Panc1 (cell line): ENCODE data around the gene FUT3. TPM values are rescaled to one million over a fixed set of nuclear protein-coding genes. Genes with fewer than 3 reads are reported as not detected.

ENCODE experiments used
- ATAC-seq: fragments of 200-7000 bp; cut with Tn5 transposase; 2 replicates; pipeline ENCODE4 v1.9.1; 2020; ENCODE audit warnings: mild to moderate bottlenecking, moderate library complexity
- BruUV-seq: library from RNA; stranded (reverse); fragments of 400-500 nt; replicated peaks from 2 replicates; lab custom pipeline; 2021; lab: Mats Ljungman, UMichigan
- CTCF ChIA-PET: fragments of 300-600 bp; sonication (Branson Sonifier 250); formaldehyde crosslinking; loops from one replicate; lab custom pipeline; 2022; ENCODE audit warnings: antibody characterized with exemption; lab: Charles Lee
- POLR2A ChIA-PET: fragments of 300-600 bp; sonication (Branson Sonifier 250); formaldehyde crosslinking; loops from one replicate; lab custom pipeline; 2022; ENCODE audit warnings: antibody characterized with exemption; lab: Charles Lee
- DNase-seq: peaks from one replicate; pipeline ENCODE4 v3.0.0-alpha.2; 2010; ENCODE audit warnings: low read depth, low spot score
- H3K27ac ChIP-seq: 2 replicates; pipeline ENCODE4 v1.5.1; 2011; ENCODE audit warnings: mild to moderate bottlenecking, low read length, inconsistent platforms
- H3K27me3 ChIP-seq: fragments of 200-500 bp; sonication (Bioruptor generic); 2 replicates; pipeline ENCODE4 v1.6.0; 2014; ENCODE audit warnings: low read length, inconsistent platforms; ENCODE audit not compliant: control insufficient read depth, insufficient read depth
- H3K36me3 ChIP-seq: fragments of 200-500 bp; sonication (Bioruptor generic); 2 replicates; pipeline ENCODE4 v1.5.1; 2014; ENCODE audit warnings: inconsistent platforms, mild to moderate bottlenecking, low read length, moderate library complexity; ENCODE audit not compliant: control insufficient read depth, insufficient read depth
- H3K4me1 ChIP-seq: 2 replicates; pipeline ENCODE4 v1.5.1; 2011; ENCODE audit warnings: inconsistent platforms, mild to moderate bottlenecking, low read length, moderate library complexity; ENCODE audit not compliant: control insufficient read depth, insufficient read depth
- H3K4me3 ChIP-seq, 2 experiments: 2 replicates each; pipeline ENCODE4 v1.5.1; 2011 to 2012; ENCODE audit warnings: low read depth in 2 of 2, low read length in 2 of 2, mild to moderate bottlenecking in 2 of 2, inconsistent platforms in 1 of 2, moderate library complexity in 1 of 2
- H3K9me3 ChIP-seq: fragments of 200-500 bp; sonication (Bioruptor generic); 2 replicates; pipeline ENCODE4 v1.5.1; 2014; ENCODE audit warnings: low read depth, mild to moderate bottlenecking, inconsistent platforms, low read length, moderate library complexity; ENCODE audit not compliant: control insufficient read depth, insufficient read depth
- POLR2AphosphoS5 ChIP-seq: IDR thresholded peaks from 2 replicates; pipeline ENCODE4 v1.6.1; 2012; ENCODE audit warnings: mild to moderate bottlenecking, low read depth, low read length, moderate library complexity
- SIN3A ChIP-seq: IDR thresholded peaks from 2 replicates; pipeline ENCODE4 v1.6.1; 2012; ENCODE audit warnings: low read depth, mild to moderate bottlenecking, low read length, moderate library complexity, borderline replicate concordance; ENCODE audit not compliant: insufficient read depth
- TCF7L2 ChIP-seq: IDR thresholded peaks from 2 replicates; pipeline ENCODE4 v1.6.1; 2011; ENCODE audit warnings: mild to moderate bottlenecking, low read depth, low read length, inconsistent platforms
- in situ Hi-C: cut with HindIII; loops from 2 replicates; pipeline ENCODE4 v1.10.0; 2016; ENCODE audit warnings: low sequenced_read_pairs, low pct_unique_long_range_greater_than_20kb
- intact Hi-C: fragments of 100-400 bp; cut with micrococcal nuclease; formaldehyde crosslinking; loops from one replicate; pipeline ENCODE4 v1.10.0; 2022; ENCODE audit not compliant: unreplicated experiment
- total RNA-seq: library from RNA; stranded (reverse); gene quantifications from one replicate; pipeline ENCODE4 v1.2.1, GENCODE V29; 2021; ENCODE audit not compliant: unreplicated experiment
- TF ChIP-seq, protein P1 (sequence below), 2 experiments: IDR thresholded peaks; 2 replicates each; pipeline ENCODE4 v1.6.1; 2011 to 2012; ENCODE audit warnings: low read depth in 2 of 2, control low read depth in 1 of 2, low read length in 1 of 2, mild to moderate bottlenecking in 1 of 2, moderate library complexity in 1 of 2; ENCODE audit not compliant: insufficient read depth in 1 of 2
- TF ChIP-seq, protein P2 (sequence below): fragments of 450-650 bp; IDR thresholded peaks from 2 replicates; pipeline ENCODE4 v1.5.1; 2017; ENCODE audit warnings: mild to moderate bottlenecking

The FUT3 gene
- total RNA-seq, 1 experiment from 2014 or later: 0.36 TPM

DNA sequence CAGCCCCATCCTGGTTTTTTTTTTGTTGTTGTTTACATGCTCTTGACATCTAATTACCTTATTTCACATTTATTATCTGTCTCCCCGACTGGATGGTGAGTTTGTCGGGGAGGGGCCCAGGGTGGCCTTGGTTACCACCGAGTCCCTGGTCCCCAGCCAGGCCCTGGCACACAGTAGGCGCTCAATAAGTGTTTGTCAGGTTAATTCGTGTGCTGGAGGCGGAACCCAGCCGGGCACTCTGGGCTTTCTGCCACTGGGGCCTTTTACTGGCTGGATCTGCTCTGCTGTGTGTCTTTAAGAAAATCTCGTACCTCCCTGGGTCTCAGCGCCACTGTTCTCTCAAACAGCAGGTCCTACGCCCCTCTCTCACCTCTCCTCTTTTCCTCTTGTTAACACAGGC, 41.8 kb downstream of the FUT3 start:
- H3K9me3 ChIP-seq: no peaks in the 10 kb centered on the region
- BruUV-seq: no TSS peak
- H3K27me3 ChIP-seq: no peaks in the 10 kb centered on the region
- intact Hi-C loops: loop anchor here (10.0 kb wide), 1 partner anchor 85 kb away; no protein-coding TSS in a partner anchor
- DNase-seq (no peak), ATAC-seq (no peak)
- no peak overlapping the region for H3K27ac ChIP-seq
- ChIA-PET POLR2A (interaction anchor here (0.7 kb wide), 1 partner anchor 20 kb away, joined by 8 read pairs; no protein-coding TSS in a partner anchor), CTCF (interaction anchor here (0.6 kb wide), 1 partner anchor 21 kb away, joined by 3 read pairs; no protein-coding TSS in a partner anchor)
- no peaks in the 10 kb centered on the region for H3K36me3 ChIP-seq
- no peak for TF ChIP-seq SIN3A
- TF ChIP-seq, protein P1, sequence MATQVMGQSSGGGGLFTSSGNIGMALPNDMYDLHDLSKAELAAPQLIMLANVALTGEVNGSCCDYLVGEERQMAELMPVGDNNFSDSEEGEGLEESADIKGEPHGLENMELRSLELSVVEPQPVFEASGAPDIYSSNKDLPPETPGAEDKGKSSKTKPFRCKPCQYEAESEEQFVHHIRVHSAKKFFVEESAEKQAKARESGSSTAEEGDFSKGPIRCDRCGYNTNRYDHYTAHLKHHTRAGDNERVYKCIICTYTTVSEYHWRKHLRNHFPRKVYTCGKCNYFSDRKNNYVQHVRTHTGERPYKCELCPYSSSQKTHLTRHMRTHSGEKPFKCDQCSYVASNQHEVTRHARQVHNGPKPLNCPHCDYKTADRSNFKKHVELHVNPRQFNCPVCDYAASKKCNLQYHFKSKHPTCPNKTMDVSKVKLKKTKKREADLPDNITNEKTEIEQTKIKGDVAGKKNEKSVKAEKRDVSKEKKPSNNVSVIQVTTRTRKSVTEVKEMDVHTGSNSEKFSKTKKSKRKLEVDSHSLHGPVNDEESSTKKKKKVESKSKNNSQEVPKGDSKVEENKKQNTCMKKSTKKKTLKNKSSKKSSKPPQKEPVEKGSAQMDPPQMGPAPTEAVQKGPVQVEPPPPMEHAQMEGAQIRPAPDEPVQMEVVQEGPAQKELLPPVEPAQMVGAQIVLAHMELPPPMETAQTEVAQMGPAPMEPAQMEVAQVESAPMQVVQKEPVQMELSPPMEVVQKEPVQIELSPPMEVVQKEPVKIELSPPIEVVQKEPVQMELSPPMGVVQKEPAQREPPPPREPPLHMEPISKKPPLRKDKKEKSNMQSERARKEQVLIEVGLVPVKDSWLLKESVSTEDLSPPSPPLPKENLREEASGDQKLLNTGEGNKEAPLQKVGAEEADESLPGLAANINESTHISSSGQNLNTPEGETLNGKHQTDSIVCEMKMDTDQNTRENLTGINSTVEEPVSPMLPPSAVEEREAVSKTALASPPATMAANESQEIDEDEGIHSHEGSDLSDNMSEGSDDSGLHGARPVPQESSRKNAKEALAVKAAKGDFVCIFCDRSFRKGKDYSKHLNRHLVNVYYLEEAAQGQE (IDR thresholded peaks at IDR 0.05; ENCODE audit: insufficient read depth in 1 of 2, low read depth in 2 of 2, low read length in 1 of 2): no peak
- no peak for TF ChIP-seq TCF7L2
- TF ChIP-seq POLR2AphosphoS5: no peak
- TF ChIP-seq, protein P2, sequence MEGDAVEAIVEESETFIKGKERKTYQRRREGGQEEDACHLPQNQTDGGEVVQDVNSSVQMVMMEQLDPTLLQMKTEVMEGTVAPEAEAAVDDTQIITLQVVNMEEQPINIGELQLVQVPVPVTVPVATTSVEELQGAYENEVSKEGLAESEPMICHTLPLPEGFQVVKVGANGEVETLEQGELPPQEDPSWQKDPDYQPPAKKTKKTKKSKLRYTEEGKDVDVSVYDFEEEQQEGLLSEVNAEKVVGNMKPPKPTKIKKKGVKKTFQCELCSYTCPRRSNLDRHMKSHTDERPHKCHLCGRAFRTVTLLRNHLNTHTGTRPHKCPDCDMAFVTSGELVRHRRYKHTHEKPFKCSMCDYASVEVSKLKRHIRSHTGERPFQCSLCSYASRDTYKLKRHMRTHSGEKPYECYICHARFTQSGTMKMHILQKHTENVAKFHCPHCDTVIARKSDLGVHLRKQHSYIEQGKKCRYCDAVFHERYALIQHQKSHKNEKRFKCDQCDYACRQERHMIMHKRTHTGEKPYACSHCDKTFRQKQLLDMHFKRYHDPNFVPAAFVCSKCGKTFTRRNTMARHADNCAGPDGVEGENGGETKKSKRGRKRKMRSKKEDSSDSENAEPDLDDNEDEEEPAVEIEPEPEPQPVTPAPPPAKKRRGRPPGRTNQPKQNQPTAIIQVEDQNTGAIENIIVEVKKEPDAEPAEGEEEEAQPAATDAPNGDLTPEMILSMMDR: no peak
- in situ Hi-C loops: no loop called here
- no peak overlapping the region for H3K4me3 ChIP-seq
- H3K4me1 ChIP-seq: no peaks in the 10 kb centered on the region

DNA sequence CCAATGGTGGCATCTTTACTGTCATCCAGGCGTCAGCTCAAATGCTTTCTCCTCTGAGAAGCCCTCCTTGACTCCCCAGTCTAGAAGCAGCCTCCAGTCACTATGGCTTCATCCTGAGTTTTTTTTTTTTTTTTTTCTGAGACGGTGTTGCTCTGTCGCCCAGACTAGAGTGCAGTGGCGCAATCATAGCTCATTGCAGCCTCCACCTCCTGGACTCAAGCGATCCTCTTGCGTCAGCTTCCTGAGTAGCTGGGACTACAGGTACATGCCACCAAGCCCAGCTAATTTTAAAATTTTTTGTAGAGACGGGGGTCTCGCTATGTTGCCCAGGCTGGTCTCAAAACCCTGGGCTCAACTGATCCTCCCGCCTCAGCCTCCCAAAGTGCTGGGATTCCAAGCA, 42.2 kb downstream of the FUT3 start:
- ATAC-seq: no peak
- POLR2A ChIA-PET: no interaction called here
- Histone ChIP-seq H3K27ac (no peak overlapping the region), H3K27me3 (no peaks in the 10 kb centered on the region), H3K9me3 (no peaks in the 10 kb centered on the region), H3K4me3 (no peak overlapping the region), H3K36me3 (no peaks in the 10 kb centered on the region), H3K4me1 (no peaks in the 10 kb centered on the region)
- BruUV-seq: no TSS peak
- in situ Hi-C loops (no loop called here), intact Hi-C loops (loop anchor here (10.0 kb wide), 1 partner anchor 86 kb away; no protein-coding TSS in a partner anchor)
- TF ChIP-seq, protein P1 (IDR thresholded peaks at IDR 0.05; ENCODE audit: insufficient read depth in 1 of 2, low read depth in 2 of 2, low read length in 1 of 2): no peak
- TF ChIP-seq, protein P2: no peak
- TF ChIP-seq TCF7L2 (no peak), SIN3A (no peak), POLR2AphosphoS5 (no peak)
- no peak for DNase-seq
- CTCF ChIA-PET: interaction anchor here (0.6 kb wide), 1 partner anchor 22 kb away, joined by 3 read pairs; no protein-coding TSS in a partner anchor
